Activated CD4-positive, CD25-positive, alpha-beta regulatory T cell treated with anti-CD3 and anti-CD28 coated beads, Interleukin-2, amount 50 U/mL, for 16 hours (primary cell): Measurements from ENCODE around the gene MYH14.

Experiments
- DNase-seq: peaks from one replicate; pipeline ENCODE4 v3.0.0-alpha.2; 2020; ENCODE audit warnings: low read depth, low spot score

MYH14 gene

GRCh38 chr19:50288954-50289353 lies 85.5 kb downstream of the MYH14 start:
- no peak for DNase-seq

- no peak for DNase-seq
Measured at GRCh38 chr19:50290011-50290410, 86.6 kb downstream of the MYH14 start.

GRCh38 chr19:50290775-50291174 lies 87.4 kb downstream of the MYH14 start:
- no peak for DNase-seq

DNA sequence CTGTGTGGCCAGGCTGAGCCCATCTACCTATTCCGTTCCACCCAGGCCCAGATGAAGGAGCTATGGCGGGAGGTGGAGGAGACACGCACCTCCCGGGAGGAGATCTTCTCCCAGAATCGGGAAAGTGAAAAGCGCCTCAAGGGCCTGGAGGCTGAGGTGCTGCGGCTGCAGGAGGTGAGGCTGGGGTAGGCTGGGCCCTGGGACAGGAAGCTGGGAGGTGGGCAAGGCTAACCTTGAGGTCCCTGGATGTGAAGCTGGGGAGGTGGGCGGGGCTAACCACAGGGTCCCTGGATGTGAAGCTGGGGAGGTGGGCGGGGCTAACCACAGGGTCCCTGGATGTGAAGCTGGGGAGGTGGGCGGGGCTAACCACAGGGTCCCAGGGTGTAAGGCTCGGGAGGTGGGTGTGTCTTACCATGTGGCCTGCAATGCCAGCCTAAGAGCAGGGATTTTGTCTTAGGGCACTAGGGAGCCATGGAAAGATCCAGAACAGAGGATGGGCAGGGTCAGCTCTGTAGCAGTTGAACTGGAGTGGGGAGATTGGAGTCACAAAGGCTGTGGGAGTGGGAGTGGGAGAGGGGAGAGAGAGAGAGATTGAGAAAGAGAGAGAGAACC lies 88.9 kb downstream of the MYH14 start:
- DNase-seq: no peak

DNA sequence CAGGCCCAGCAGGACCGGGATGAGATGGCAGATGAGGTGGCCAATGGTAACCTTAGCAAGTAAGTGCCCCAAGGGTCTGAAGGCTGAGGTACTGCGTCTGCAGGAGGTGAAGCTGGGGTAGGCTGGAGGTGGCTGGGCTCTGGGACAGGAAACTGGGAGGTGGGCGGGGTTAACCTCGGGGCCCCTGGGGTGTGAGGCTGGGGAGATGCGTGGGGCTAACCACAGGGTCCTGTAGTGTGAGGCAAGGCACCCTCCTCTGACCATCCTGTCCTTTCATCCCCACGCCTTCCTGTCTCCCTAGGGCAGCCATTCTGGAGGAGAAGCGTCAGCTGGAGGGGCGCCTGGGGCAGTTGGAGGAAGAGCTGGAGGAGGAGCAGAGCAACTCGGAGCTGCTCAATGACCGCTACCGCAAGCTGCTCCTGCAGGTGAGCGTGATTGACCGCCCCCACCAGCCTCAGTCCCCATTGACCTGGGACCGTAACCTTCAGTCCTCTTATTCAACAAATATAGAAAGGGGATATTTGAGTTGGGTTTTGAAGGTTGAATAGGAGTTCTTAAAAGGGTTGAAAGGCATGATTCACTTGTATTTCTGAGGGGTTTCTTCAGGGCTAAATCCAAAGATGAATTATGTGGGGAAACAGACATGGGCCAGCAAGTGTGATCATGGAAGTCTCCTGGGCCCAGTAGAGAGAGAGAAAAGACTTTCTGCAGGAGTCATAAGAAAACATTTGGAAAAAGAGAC lies 90.0 kb downstream of the MYH14 start:
- no peak for DNase-seq

DNA sequence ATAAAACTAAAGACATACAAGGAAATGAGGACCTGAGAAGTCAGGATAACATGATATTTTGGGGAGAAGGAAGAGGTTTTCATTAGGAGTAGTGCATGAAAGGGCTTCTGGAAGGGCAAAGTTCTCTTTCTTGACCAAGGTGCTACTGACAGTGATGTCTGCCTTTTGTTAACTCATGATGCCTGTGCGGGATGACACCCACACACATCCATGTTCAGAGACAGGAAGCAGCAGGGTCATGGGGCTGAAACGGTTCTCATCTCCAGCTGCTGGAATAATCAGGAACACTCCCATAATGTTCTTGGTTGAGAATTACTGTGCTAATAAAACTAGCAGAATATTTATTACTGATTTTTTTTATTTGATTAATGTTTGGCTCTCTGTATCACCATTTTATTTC lies 96.6 kb downstream of the MYH14 start:
- DNase-seq: no peak

- DNase-seq: no peak
Measured at GRCh38 chr19:50300814-50301606, 97.6 kb downstream of the MYH14 start.

DNA sequence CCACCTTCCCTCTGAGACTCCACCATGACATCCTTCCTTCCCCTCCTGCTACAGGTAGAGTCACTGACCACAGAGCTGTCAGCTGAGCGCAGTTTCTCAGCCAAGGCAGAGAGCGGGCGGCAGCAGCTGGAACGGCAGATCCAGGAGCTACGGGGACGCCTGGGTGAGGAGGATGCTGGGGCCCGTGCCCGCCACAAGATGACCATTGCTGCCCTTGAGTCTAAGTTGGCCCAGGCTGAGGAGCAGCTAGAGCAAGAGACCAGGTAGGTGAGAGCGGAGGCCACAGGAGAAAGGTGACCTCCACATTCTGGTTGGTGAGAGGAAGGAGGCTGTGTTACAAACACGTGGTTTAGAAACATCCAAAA lies 98.2 kb downstream of the MYH14 start:
- no peak for DNase-seq

GRCh38 chr19:50303558-50303957 lies 100.1 kb downstream of the MYH14 start:
- DNase-seq: no peak

DNA sequence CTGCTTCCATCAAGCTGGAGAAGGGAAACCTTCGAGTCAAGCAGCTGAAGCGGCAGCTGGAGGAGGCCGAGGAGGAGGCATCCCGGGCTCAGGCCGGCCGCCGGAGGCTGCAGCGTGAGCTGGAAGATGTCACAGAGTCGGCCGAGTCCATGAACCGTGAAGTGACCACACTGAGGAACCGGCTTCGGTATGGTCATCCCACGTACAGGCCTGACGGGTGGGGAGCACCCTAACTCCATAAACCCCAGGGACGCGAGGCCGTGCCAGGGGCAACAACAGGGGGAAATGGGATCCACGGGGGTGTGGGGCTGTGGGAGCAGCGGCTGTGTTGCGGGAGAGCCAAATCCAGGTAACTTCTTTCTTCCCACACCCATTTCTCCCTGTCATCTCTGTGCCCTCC lies 105.6 kb downstream of the MYH14 start:
- DNase-seq: no peak

DNA sequence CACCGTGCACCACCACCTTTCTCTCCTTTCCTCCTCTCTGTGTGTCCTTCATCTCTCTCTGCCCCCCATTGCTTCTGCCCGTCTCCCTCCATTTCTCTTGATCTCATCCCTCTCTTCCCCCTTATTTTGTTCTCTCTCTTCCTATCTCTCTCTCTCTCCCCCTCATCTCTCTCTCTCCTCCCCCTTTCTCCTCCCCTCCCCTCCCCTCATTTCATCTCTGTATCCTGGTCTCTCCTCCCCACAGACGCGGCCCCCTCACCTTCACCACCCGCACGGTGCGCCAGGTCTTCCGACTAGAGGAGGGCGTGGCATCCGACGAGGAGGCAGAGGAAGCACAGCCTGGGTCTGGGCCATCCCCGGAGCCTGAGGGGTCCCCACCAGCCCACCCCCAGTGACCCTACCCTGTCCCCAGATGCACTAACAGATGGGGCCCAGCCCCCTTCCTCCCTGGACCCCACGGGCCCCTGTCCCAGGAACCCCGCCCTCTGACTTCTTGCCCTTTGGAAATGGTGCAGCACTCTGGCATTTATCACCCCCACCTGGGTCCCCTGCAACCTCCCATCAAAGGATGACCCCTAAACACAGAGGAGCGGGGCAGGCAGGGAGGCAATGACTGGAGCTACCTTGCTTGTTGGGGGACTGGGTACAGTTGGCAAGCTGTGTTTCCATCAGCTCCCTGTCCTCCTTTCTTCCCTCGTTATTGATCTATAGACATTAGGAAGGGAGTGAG lies 106.1 kb downstream of the MYH14 start:
- DNase-seq: no peak

DNA sequence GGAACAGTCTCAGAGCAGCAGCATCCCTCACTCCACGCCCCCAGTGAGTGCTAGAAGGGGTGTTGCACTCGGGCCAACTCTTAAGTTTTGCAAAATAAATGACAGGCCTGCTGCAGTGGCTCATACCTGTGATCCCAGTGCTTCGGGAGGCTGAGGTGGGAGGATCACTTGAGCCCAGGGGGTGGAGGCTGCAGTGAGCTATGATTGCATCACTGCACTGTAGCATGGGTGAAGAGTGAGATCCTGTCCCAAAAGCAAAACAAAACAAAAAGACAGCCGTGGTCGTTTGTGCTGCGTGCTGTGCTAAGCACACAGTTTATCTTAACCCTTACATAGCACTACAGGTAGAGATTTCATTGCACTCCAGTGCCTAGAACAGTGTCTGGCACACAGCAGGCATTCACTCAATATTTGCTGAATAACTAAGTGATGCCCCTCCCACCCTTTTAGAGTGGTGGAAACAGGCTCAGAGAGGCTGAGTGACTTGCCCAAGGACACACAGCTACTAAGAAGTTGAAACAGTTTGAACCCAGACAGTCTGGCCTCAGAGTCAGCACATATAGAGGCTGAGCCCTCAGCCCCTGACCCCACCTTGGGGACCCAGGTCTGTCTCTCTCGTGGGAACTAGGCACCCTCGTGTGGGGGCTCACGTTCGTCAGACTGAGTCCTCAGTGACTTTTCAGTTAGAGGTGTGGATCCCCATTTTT lies 107.5 kb downstream of the MYH14 start:
- no peak for DNase-seq

DNA sequence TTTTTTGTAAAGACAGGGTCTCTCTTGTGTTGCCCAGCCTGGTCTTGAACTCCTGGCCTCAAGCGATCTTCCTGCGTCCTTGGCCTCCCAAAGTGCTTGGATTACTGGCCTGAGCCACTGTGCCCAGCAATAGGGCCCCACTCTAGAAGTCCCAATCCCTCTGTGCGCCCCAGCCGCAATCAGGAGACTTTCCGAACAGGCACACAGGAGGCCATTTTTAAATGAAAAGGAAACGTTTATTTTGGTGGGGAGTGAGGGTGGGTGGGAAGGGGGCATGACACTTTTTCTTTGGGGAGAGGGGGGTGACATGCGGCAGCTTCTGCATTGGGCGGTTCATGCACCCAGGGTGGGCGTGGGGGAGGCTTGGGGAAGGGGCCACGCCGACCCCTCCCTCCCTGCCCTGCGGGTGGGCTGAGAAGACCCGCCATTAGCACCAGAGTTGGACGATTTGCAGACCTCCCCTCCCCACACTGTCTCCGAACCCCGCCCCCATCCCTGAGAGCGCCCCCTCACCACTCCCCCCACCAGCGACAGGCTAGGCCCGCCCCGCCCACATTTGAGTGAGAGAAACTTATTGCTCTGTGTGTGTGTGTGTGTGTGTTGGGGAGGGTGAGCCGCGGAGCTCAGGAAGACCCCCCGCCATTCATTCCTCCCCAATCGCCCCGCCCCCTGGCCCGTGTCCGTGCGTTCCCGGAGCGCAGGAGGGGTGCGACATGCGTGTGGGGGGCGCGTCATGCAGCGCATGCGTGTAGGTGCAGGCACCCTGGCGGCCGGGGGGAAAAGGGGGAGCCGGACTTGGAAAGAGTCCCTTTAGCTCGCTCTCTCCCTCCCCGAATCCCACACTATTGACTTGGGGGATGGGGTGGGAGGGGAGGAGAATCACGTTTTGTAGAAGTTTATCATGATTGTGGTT lies 108.6 kb downstream of the MYH14 start:
- no peak for DNase-seq

DNA sequence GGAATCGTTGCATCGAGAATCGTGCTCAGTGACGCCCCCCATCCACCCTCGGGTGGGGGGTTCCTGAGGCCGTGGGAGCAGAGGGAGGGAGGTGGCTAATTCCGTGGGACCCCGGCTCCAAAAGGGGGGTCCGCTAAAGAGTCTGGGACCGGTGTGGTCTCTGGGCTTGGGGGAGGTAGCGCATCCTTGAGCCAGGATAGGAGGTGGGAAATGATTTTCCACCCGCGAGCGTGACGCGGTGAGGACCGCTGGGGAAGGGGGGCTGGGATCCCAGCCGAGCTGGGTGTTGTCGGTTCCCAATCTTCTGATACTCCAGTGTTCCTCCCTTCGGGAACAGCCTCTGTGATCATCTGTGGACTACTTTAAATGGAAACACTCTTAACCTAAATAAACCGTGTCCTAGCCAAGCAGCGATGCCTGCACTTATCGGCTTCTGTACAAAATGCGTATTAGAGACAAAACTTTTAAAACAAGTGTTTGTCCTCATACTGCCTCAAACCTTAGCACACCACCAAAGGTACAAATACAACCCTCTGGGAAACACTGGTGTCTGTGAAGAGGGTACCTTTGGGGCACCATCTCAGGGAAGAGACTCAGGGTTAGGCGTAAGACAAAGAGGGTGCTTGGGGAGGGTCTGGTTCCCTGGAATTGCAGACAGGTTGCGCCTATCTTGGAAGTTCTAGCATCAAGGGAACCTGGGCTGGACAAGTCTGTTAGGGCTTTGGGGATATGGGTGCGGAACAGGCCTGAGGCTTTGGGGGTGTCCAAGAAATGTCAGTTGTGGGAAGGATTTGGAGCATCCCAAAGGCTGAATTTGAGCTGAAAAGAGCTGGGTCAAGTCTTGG lies 109.8 kb downstream of the MYH14 start:
- no peak for DNase-seq

DNA sequence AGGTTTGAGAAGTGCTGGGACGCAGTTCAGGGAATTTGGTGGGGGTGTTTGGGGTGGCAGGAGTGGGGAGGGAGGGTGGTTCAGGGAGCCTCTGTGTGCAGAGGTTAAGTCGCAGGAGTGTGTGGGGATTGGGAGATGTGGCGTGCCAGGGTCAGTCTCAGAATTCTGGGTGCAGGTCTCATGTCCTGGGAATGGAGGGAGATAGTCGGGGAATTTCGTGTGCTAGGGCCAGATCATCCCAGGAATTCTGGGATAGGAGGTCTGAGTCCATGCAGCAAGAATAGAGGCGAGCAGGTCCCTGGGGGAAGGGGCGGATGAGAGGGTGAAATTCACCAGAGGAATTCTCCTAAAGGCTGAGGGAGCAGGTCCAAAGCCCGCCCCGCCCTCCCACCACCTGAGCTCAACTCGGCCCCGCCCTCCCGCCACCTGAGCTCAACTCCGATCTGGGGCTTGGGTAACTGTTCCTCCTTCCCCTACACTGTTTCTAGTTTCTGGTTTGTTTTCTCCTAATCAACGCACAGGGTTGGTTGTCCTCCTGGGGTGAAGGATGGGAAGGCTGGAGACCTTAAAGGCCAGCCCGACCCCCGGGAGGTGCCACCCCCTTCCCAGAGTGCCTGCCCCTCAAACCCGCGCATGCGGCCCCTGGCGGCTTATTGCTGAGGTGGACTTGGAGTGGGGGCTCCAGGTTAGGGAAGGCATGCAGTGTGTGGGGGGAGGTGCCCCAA lies 110.6 kb downstream of the MYH14 start:
- no peak for DNase-seq

DNA sequence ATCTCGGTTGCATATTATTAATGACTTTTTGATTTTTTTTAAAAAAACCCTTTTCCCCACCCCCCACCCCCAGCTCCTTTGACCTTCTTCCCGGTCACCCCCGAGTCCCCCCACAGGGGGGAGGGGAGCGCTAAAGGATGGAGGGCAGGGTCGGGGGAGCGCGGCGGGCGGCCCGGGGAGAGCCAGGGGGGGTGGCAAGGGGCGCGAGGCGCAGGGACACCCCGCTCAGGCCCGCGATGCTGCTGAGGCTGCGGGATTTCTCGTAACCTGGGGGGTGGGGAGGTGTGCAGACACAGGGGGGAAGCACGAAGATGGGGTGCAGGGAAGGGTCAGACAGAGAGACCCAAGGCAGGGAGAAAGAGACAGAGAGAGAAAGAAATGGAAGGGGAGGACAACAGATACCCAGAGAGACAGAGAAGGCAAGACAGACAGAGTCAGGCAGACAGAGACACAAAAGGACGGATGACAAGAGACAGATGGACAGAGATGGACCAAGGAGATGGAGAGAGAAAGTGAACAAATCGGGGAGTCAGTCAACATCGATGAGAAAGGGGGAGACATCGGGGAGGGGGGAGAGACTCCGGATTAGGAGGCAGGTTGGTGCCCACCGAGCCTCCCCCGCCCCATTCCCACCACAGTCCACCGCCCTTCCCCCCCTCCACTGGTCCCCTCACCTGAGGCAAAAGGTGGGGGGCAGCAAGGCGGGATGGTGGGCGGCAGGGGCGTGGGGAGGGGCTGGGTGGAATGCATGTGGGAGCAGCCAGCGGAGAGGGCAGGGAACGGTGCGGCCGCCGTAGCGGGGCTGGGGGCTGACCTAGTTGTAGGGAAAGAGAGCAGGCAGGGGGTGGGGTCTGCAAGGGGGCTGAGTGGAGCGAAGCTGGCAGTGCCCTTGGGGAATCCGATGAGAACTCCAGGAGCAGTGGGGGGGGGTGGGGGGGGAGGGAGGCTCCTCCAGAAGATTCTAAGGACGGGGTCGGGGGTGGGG lies 111.6 kb downstream of the MYH14 start:
- DNase-seq: no peak

GRCh38 chr19:50315773-50316448 lies 112.5 kb downstream of the MYH14 start:
- DNase-seq: no peak
